Heart left ventricle (tissue), 13 donors: ENCODE measurements around the gene LPCAT1.

Experiments
- POLR2A ChIP-seq, 2 donors: fragments of 450-650 bp; IDR thresholded peaks; one replicate each; pipeline ENCODE4 v1.6.1; 2017; ENCODE audit warnings: antibody characterized with exemption in 2 of 2, mild to moderate bottlenecking in 2 of 2, moderate library complexity in 2 of 2
- TF ChIP-seq, protein P1 (sequence below), 12 donors: fragments of 200-600 bp; sonication (generic) in 4 of 12; IDR thresholded peaks; one replicate each; pipeline versions ENCODE4 v1.5.0 to v1.8.0; 2018 to 2022; ENCODE audit warnings: antibody characterized with exemption in 12 of 12, mild to moderate bottlenecking in 5 of 12
- donor health status: ischemic (EF 13 %, LVEDD 7.1; RV severe dilation, severe dysfunction).
- donor health status: DM: no; HTN: yes; CAD: no.
- donor health status: DM: no; HTN: no; CAD: no.
- donor health status: ischemic (EF 25% LVEDD 6.9; RV normal size, moderate dysfunction).
- donor health status: ischemic (EF 25% LVEDD 5.7; RV mildly dilated, moderate dysfunction).
- donor health status: ischemic (EF 35%, LVEDD 5.7; RV mildly dilated, moderate dysfunction).
- donor health status: nonischemic (EF 11% LVEDD 7.7; RV severe dilation, severe dysfunction).
- donor health status: DM: yes; HTN: yes; CAD: no.
- donor health status: PGD.
- donor health status: ischemic (EF 29% LVEDD 5.4; RV normal size, mild dysfunction).
- donor health status: nonischemic (EF 23%, LVEDD 6.1; RV moderate dilation, normal function).

DNA sequence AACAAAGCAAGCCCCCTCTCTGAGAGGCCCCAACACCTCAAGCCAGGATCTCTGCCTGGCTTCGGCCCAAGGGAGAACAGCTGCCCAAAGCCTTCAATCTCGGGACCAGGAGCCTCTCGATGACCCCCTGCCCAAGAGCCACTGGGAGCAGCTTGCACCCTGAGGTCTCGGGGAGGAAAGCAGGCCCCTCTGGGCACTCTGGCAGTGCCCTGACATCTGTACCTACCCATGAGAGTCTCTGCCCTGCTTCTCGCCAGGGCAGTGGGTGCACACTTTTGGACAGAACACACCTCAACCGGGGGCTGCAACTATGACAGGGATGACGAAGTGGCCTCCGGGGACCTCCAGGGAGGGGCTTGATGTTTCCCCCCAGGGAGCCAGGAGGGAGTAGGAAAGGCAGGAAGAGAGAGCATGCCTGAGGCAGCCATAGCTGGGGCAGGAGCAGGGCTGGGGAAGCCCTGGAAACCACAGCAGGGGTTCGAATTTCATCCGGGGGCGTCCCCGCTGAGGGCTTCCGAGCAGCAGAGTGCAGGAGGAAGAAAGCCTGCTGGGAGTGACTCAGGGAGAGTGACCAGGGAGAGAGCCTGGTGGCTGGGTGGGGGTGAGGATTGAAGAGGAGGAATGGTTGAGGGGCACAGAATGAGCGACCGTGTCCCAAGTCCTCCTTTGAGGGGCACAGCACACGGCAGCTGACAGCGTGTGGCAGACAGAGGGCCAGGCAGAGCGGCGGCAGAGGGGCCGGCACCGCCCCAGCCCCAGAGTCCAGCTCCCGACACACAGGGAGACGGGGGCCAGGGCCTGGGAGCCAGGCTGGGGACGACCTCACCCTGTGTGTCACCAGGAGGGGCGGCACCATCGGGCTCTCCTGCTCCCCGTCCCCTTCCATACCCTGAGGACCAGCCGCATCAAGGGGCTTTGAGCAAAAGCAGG, 1.8 kb downstream of the LPCAT1 start:
- TF ChIP-seq, protein P1, sequence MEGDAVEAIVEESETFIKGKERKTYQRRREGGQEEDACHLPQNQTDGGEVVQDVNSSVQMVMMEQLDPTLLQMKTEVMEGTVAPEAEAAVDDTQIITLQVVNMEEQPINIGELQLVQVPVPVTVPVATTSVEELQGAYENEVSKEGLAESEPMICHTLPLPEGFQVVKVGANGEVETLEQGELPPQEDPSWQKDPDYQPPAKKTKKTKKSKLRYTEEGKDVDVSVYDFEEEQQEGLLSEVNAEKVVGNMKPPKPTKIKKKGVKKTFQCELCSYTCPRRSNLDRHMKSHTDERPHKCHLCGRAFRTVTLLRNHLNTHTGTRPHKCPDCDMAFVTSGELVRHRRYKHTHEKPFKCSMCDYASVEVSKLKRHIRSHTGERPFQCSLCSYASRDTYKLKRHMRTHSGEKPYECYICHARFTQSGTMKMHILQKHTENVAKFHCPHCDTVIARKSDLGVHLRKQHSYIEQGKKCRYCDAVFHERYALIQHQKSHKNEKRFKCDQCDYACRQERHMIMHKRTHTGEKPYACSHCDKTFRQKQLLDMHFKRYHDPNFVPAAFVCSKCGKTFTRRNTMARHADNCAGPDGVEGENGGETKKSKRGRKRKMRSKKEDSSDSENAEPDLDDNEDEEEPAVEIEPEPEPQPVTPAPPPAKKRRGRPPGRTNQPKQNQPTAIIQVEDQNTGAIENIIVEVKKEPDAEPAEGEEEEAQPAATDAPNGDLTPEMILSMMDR (IDR thresholded peaks at IDR 0.05): no peak
- TF ChIP-seq POLR2A (IDR thresholded peaks at IDR 0.05): no peak
